A673 (cell line): Measurements from ENCODE around the gene C2orf80. TPM values are rescaled to one million over a fixed set of nuclear protein-coding genes. Genes with fewer than 3 reads are reported as not detected.

Source experiments
- BruUV-seq: library from RNA; stranded (reverse); fragments of 400-500 nt; replicated peaks from 2 replicates; lab custom pipeline; 2021; lab: Mats Ljungman, UMichigan
- CTCF ChIA-PET: fragments of 300-600 bp; sonication (Branson Sonifier 250); formaldehyde crosslinking; loops from one replicate; lab custom pipeline; 2022; ENCODE audit warnings: antibody characterized with exemption; lab: Charles Lee
- POLR2A ChIA-PET: fragments of 300-600 bp; sonication (Branson Sonifier 250); formaldehyde crosslinking; loops from one replicate; lab custom pipeline; 2022; ENCODE audit warnings: antibody characterized with exemption; ENCODE audit not compliant: low non-redundant PET; lab: Charles Lee
- DNase-seq: peaks from one replicate; pipeline ENCODE4 v3.0.0-alpha.2; 2015; ENCODE audit warnings: low spot score
- H3K27ac ChIP-seq: fragments of 200-600 bp; sonication (generic); 2 replicates; pipeline ENCODE4 v1.5.1; 2016; ENCODE audit warnings: mixed run types, low read depth, mild to moderate bottlenecking, mixed read lengths, antibody characterized with exemption, low read length; ENCODE audit not compliant: poor library complexity, severe bottlenecking
- H3K27me3 ChIP-seq: fragments of 200-600 bp; sonication (generic); replicated peaks from 2 replicates; pipeline ENCODE4 v1.6.1; 2017; ENCODE audit warnings: mixed run types, low read depth, mild to moderate bottlenecking, mixed read lengths, antibody characterized with exemption, low read length; ENCODE audit not compliant: insufficient read depth, poor library complexity
- H3K36me3 ChIP-seq: fragments of 200-600 bp; sonication (generic); 2 replicates; pipeline ENCODE4 v1.6.1; 2016; ENCODE audit warnings: mixed run types, mild to moderate bottlenecking, mixed read lengths, antibody characterized with exemption, low read length; ENCODE audit not compliant: insufficient read depth, poor library complexity, severe bottlenecking
- H3K4me1 ChIP-seq: fragments of 200-600 bp; sonication (generic); 2 replicates; pipeline ENCODE4 v1.6.1; 2017; ENCODE audit warnings: mixed run types, mild to moderate bottlenecking, mixed read lengths, antibody characterized with exemption, low read length; ENCODE audit not compliant: insufficient read depth, poor library complexity, severe bottlenecking
- H3K4me3 ChIP-seq: fragments of 200-600 bp; sonication (generic); 2 replicates; pipeline ENCODE4 v1.5.1; 2016; ENCODE audit warnings: low read depth, mixed run types, mild to moderate bottlenecking, mixed read lengths, low read length; ENCODE audit not compliant: poor library complexity, severe bottlenecking
- H3K9me3 ChIP-seq: fragments of 200-600 bp; sonication (generic); 2 replicates; pipeline ENCODE4 v1.6.1; 2016; ENCODE audit warnings: mixed run types, low read depth, mild to moderate bottlenecking, mixed read lengths, antibody characterized with exemption, low read length; ENCODE audit not compliant: poor library complexity, severe bottlenecking
- CTCF ChIP-seq: fragments of 300-800, 200-600 bp; sonication (generic); conservative IDR thresholded peaks from 2 replicates; pipeline ENCODE4 v1.5.1; 2017; ENCODE audit warnings: low read depth, mild to moderate bottlenecking, antibody characterized with exemption, low read length, moderate library complexity, mixed read lengths
- EZH2 ChIP-seq: fragments of 200-600 bp; sonication (generic); IDR thresholded peaks from 2 replicates; pipeline ENCODE4 v1.6.1; 2017; ENCODE audit warnings: borderline replicate concordance, low read depth, mild to moderate bottlenecking, mixed read lengths, antibody characterized with exemption, low read length; ENCODE audit not compliant: poor library complexity, severe bottlenecking
- intact Hi-C: fragments of 100-400 bp; cut with micrococcal nuclease; formaldehyde crosslinking; loops from one replicate; pipeline ENCODE4 v1.10.0; 2022; ENCODE audit not compliant: unreplicated experiment
- total RNA-seq: library from RNA; stranded (reverse); gene quantifications from 2 replicates; pipeline ENCODE4 v1.2.3, GENCODE V29; 2021

C2orf80 gene
- total RNA-seq, 1 experiment from 2014 or later = not detected

GRCh38 chr2:208195531-208195930, 5.7 kb upstream of the C2orf80 start:
- no peaks in the 10 kb centered on the region for H3K4me1 ChIP-seq
- no TSS peak for BruUV-seq
- no peaks in the 10 kb centered on the region for H3K27me3 ChIP-seq
- H3K27ac ChIP-seq = no peak overlapping the region
- TF ChIP-seq CTCF = no peak
- no peak for TF ChIP-seq EZH2
- H3K9me3 ChIP-seq = no peaks in the 10 kb centered on the region
- H3K36me3 ChIP-seq = no peaks in the 10 kb centered on the region
- no peak overlapping the region for H3K4me3 ChIP-seq
- intact Hi-C loops = no loop called here
- DNase-seq = no peak
- POLR2A ChIA-PET = no interaction called here
- CTCF ChIA-PET = no interaction called here

GRCh38 chr2:208192611-208193236, 2.9 kb upstream of the C2orf80 start:
- ChIA-PET CTCF (no interaction called here), POLR2A (no interaction called here)
- no peaks in the 10 kb centered on the region for H3K27me3 ChIP-seq
- H3K27ac ChIP-seq = no peak overlapping the region
- TF ChIP-seq EZH2 (no peak), CTCF (no peak)
- DNase-seq = no peak
- H3K4me1 ChIP-seq = no peaks in the 10 kb centered on the region
- intact Hi-C loops = no loop called here
- H3K9me3 ChIP-seq = no peaks in the 10 kb centered on the region
- H3K4me3 ChIP-seq = no peak overlapping the region
- BruUV-seq = no TSS peak
- H3K36me3 ChIP-seq = no peaks in the 10 kb centered on the region

GRCh38 chr2:208189069-208189809, 591 bp downstream of the C2orf80 start:
- ChIA-PET POLR2A (no interaction called here), CTCF (no interaction called here)
- no peak overlapping the region for H3K27ac ChIP-seq
- no peaks in the 10 kb centered on the region for H3K36me3 ChIP-seq
- H3K4me3 ChIP-seq = no peak overlapping the region
- no peak for TF ChIP-seq CTCF
- no peak for TF ChIP-seq EZH2
- H3K27me3 ChIP-seq = no peaks in the 10 kb centered on the region
- no TSS peak for BruUV-seq
- no peaks in the 10 kb centered on the region for H3K9me3 ChIP-seq
- intact Hi-C loops = no loop called here
- DNase-seq = no peak
- no peaks in the 10 kb centered on the region for H3K4me1 ChIP-seq
